Heart left ventricle (tissue), 13 donors: ENCODE results near the gene SSU72.
"Not testable (repeated sequence)": the region's sequence is repeated elsewhere in the genome, so short reads cannot be mapped to it uniquely, and the experiment has no call there.

ENCODE experiments used
- POLR2A ChIP-seq, 2 donors: fragments of 450-650 bp; IDR thresholded peaks; one replicate each; pipeline ENCODE4 v1.6.1; 2017; ENCODE audit warnings: antibody characterized with exemption in 2 of 2, mild to moderate bottlenecking in 2 of 2, moderate library complexity in 2 of 2
- TF ChIP-seq, protein P1 (sequence below), 12 donors: fragments of 200-600 bp; sonication (generic) in 4 of 12; IDR thresholded peaks; one replicate each; pipeline versions ENCODE4 v1.5.0 to v1.8.0; 2018 to 2022; ENCODE audit warnings: antibody characterized with exemption in 12 of 12, mild to moderate bottlenecking in 5 of 12
- donor health status: ischemic (EF 13 %, LVEDD 7.1; RV severe dilation, severe dysfunction).
- donor health status: DM: no; HTN: yes; CAD: no.
- donor health status: DM: no; HTN: no; CAD: no.
- donor health status: ischemic (EF 25% LVEDD 6.9; RV normal size, moderate dysfunction).
- donor health status: ischemic (EF 25% LVEDD 5.7; RV mildly dilated, moderate dysfunction).
- donor health status: ischemic (EF 35%, LVEDD 5.7; RV mildly dilated, moderate dysfunction).
- donor health status: nonischemic (EF 11% LVEDD 7.7; RV severe dilation, severe dysfunction).
- donor health status: DM: yes; HTN: yes; CAD: no.
- donor health status: PGD.
- donor health status: ischemic (EF 29% LVEDD 5.4; RV normal size, mild dysfunction).
- donor health status: nonischemic (EF 23%, LVEDD 6.1; RV moderate dilation, normal function).

DNA sequence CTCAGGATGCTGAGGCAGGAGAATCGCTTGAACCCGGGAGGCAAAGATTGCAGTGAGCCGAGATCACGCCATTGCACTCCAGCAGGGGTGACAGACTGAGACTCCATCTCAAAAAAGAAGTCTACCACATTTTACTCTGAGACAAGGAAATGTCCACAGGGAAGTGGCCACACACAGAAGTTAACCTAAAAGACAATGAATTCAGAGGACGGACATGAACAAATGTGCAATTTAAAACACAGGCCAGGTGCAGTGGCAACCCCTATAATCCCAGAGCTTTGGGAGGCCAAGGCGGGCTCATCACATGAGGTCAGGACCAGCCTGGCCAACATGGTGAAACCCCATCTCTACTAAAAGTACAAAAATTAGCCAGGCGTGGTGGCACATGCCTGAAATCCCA lies 17.0 kb downstream of the SSU72 start:
- TF ChIP-seq, protein P1, sequence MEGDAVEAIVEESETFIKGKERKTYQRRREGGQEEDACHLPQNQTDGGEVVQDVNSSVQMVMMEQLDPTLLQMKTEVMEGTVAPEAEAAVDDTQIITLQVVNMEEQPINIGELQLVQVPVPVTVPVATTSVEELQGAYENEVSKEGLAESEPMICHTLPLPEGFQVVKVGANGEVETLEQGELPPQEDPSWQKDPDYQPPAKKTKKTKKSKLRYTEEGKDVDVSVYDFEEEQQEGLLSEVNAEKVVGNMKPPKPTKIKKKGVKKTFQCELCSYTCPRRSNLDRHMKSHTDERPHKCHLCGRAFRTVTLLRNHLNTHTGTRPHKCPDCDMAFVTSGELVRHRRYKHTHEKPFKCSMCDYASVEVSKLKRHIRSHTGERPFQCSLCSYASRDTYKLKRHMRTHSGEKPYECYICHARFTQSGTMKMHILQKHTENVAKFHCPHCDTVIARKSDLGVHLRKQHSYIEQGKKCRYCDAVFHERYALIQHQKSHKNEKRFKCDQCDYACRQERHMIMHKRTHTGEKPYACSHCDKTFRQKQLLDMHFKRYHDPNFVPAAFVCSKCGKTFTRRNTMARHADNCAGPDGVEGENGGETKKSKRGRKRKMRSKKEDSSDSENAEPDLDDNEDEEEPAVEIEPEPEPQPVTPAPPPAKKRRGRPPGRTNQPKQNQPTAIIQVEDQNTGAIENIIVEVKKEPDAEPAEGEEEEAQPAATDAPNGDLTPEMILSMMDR (IDR thresholded peaks at IDR 0.05), result not testable (repeated sequence)
- not testable (repeated sequence) for TF ChIP-seq POLR2A (IDR thresholded peaks at IDR 0.05)
